Adrenal gland (tissue), 12 donors: ENCODE measurements around the gene ARHGEF10L. TPM values are rescaled to one million over a fixed set of nuclear protein-coding genes. Genes with fewer than 3 reads are reported as not detected.

ENCODE experiments used
- DNase-seq, 7 donors: peaks; one replicate each; pipeline ENCODE4 v3.0.0-alpha.2; 2019 to 2020
- H3K27ac ChIP-seq, 5 donors: fragments of 200-600 bp; sonication (generic) in 4 of 5; 1 replicate in 3 of 5; 2 replicates in 2 of 5; pipeline versions ENCODE4 v1.5.1 to v1.8.0; 2016 to 2020; ENCODE audit warnings: mild to moderate bottlenecking in 1 of 5
- H3K27me3 ChIP-seq: fragments of 200-600 bp; 2 replicates; pipeline ENCODE4 v1.8.0; 2021
- H3K36me3 ChIP-seq, 2 donors: fragments of 200-600 bp; replicated peaks in 1 of 2; 1 replicate in 1 of 2; 2 replicates in 1 of 2; pipeline versions ENCODE4 v1.5.1 to v1.8.0; 2018 to 2022
- H3K4me1 ChIP-seq, 2 donors: fragments of 200-600 bp; replicated peaks in 1 of 2; 1 replicate in 1 of 2; 2 replicates in 1 of 2; pipeline versions ENCODE4 v1.5.1 to v1.8.0; 2018 to 2021
- H3K4me3 ChIP-seq, 4 donors: fragments of 200-600 bp; sonication (generic) in 3 of 4; one replicate each; pipeline ENCODE4 v1.5.1; 2016 to 2018
- H3K9me3 ChIP-seq, 3 donors: fragments of 200-600 bp; sonication (generic) in 1 of 3; replicated peaks in 1 of 3; 1 replicate in 2 of 3; 2 replicates in 1 of 3; pipeline versions ENCODE4 v1.5.1 to v1.8.0; 2016 to 2021
- CTCF ChIP-seq, 6 experiments: fragments of 450-650 bp in 4 of 6; fragments of 200-600 bp in 2 of 6; sonication (generic) in 1 of 6; IDR thresholded peaks; 1 replicate in 5 of 6; 2 replicates in 1 of 6; pipeline versions ENCODE4 v1.5.1 to v1.8.0; 2016 to 2021; ENCODE audit warnings: antibody characterized with exemption in 6 of 6, mild to moderate bottlenecking in 2 of 6, moderate library complexity in 1 of 6
- POLR2A ChIP-seq, 2 donors: fragments of 450-650 bp; IDR thresholded peaks; one replicate each; pipeline ENCODE4 v1.6.1; 2017; ENCODE audit warnings: antibody characterized with exemption in 2 of 2, mild to moderate bottlenecking in 2 of 2, moderate library complexity in 1 of 2
- WGBS, 4 donors: extraction: QIAGEN DNeasy Blood & Tissue Kit in 2 of 4; methylation state at CpG; one replicate each; pipeline versions ENCODE4 v1.1.5 to v1.1.7; 2013 to 2017; 5-methylcytosine and 5-hydroxymethylcytosine counted together
- intact Hi-C, 2 donors: fragments of 100-400 bp; cut with DNase I; formaldehyde crosslinking; loops; one replicate each; pipeline versions ENCODE4 v1.14.1 to v1.15.0; 2022 to 2023
- polyA plus RNA-seq, 3 donors: library from polyadenylated mRNA; stranded (reverse); fragments of 200-250 nt in 2 of 3; fragments of 350-450 nt in 1 of 3; fragmentation: Illumina TruSeq in 1 of 3; extraction: RNeasy Lipid Tissue Mini Kit (QIAGEN cat#74804) in 1 of 3; gene quantifications; one replicate each; pipeline ENCODE4 v1.2.3, GENCODE V29; 2013 to 2014
- total RNA-seq, 9 donors: library from RNA; depleted of rRNA in 4 of 9; stranded (reverse); fragments of >200 nt in 4 of 9; fragments of 120-200 nt in 1 of 9; fragmentation: NEBNext Ultra II Directional in 1 of 9; extraction: Animal tissue kit (Norgen Biotek cat#: 25700) in 1 of 9; gene quantifications; one replicate each; pipeline versions ENCODE4 v1.1.0 to v1.2.4, GENCODE V29; 2013 to 2023
- donor health status: healthy with polysubstance abuse.
- donor health status: Bipolar disorder and iron deficiency.
- donor health status: DM: yes; HTN: yes; CAD: no.
- donor health status: DM: no; HTN: no; CAD: no.
- donor health status: DM: no; HTN: no; CAD: no.
- donor health status: DM: yes; HTN: yes; CAD: no.

Gene ARHGEF10L
- total and polyA plus RNA-seq, 12 donors, result 1.7 to 54.9 (median 30.1) TPM

- no peak for DNase-seq
- intact Hi-C loops, result no loop called here
- Histone ChIP-seq H3K27ac (no peak overlapping the region), H3K27me3 (no peaks in the 10 kb centered on the region), H3K9me3 (no peaks in the 10 kb centered on the region), H3K4me3 (no peak overlapping the region), H3K4me1 (no peaks in the 10 kb centered on the region), H3K36me3 (no peaks in the 10 kb centered on the region)
- TF ChIP-seq CTCF (IDR thresholded peaks at IDR 0.05), result no peak
- no peak for TF ChIP-seq POLR2A (IDR thresholded peaks at IDR 0.05)
- 71 to 80% (median 77%) methylated on average over 4 of the region's 4 CpGs for WGBS, 4 donors
Observed at GRCh38 chr1:17710889-17711576, 171.5 kb downstream of the ARHGEF10L start.

- Histone ChIP-seq H3K4me1 (no peaks in the 10 kb centered on the region), H3K36me3 (no peaks in the 10 kb centered on the region), H3K4me3 (no peak overlapping the region), H3K27ac (no peak overlapping the region), H3K9me3 (no peaks in the 10 kb centered on the region), H3K27me3 (no peaks in the 10 kb centered on the region)
- DNase-seq, result no peak
- intact Hi-C loops, result no loop called here
- no peak for TF ChIP-seq CTCF (IDR thresholded peaks at IDR 0.05)
Observed at GRCh38 chr1:17711577-17711910, 172.0 kb downstream of the ARHGEF10L start.

- intact Hi-C loops, result no loop called here
- 79 to 83% (median 81%) methylated on average over 5 of the region's 5 CpGs for WGBS, 4 donors
- no peak for DNase-seq
- Histone ChIP-seq H3K27me3 (no peaks in the 10 kb centered on the region), H3K9me3 (no peaks in the 10 kb centered on the region), H3K4me3 (no peak overlapping the region), H3K4me1 (no peaks in the 10 kb centered on the region), H3K36me3 (no peaks in the 10 kb centered on the region), H3K27ac (no peak overlapping the region)
- no peak for TF ChIP-seq POLR2A (IDR thresholded peaks at IDR 0.05)
- TF ChIP-seq CTCF (IDR thresholded peaks at IDR 0.05), result no peak
Observed at GRCh38 chr1:17711941-17712340, 172.4 kb downstream of the ARHGEF10L start.

GRCh38 chr1:17713993-17714392, 174.5 kb downstream of the ARHGEF10L start:
- no peak for TF ChIP-seq CTCF (IDR thresholded peaks at IDR 0.05)
- TF ChIP-seq POLR2A (IDR thresholded peaks at IDR 0.05), result no peak
- Histone ChIP-seq H3K9me3 (no peaks in the 10 kb centered on the region), H3K4me1 (no peaks in the 10 kb centered on the region), H3K4me3 (no peak overlapping the region), H3K27me3 (no peaks in the 10 kb centered on the region), H3K36me3 (no peaks in the 10 kb centered on the region), H3K27ac (no peak overlapping the region)
- intact Hi-C loops, result no loop called here
- WGBS, 4 donors, result 35 to 72% (median 63%) methylated on average over 2 to 5 of the region's 5 CpGs
- DNase-seq, result peak in 1 of 7 donors; percentile 70
